GM18519 (cell line): ENCODE results near the gene PDE11A.

Source experiments
- ATAC-seq: cut with Tn5 transposase; IDR thresholded peaks from one replicate; pipeline ENCODE4 v1.9.1; 2021; ENCODE audit warnings: mild to moderate bottlenecking, moderate library complexity; ENCODE audit not compliant: unreplicated experiment, low FRiP score

Gene PDE11A

GRCh38 chr2:177646241-177646640, 426.3 kb downstream of the PDE11A start:
- ATAC-seq, result no peak

- no peak for ATAC-seq
Observed at GRCh38 chr2:177641331-177641730, 431.2 kb downstream of the PDE11A start.

- no peak for ATAC-seq
Observed at GRCh38 chr2:177640423-177640822, 432.2 kb downstream of the PDE11A start.

GRCh38 chr2:177639262-177639914, 433.2 kb downstream of the PDE11A start:
- no peak for ATAC-seq

- no peak for ATAC-seq
Observed at GRCh38 chr2:177638507-177638906, 434.1 kb downstream of the PDE11A start.

GRCh38 chr2:177636672-177637071, 435.9 kb downstream of the PDE11A start:
- ATAC-seq, result no peak

- ATAC-seq, result no peak
Observed at GRCh38 chr2:177635696-177636095, 436.9 kb downstream of the PDE11A start.

- no peak for ATAC-seq
Observed at GRCh38 chr2:177633910-177634294, 438.7 kb downstream of the PDE11A start.

GRCh38 chr2:177633111-177633510, 439.5 kb downstream of the PDE11A start:
- ATAC-seq, result no peak

GRCh38 chr2:177631680-177632079, 440.9 kb downstream of the PDE11A start:
- ATAC-seq, result no peak

- ATAC-seq, result no peak
Observed at GRCh38 chr2:177629357-177630024, 443.1 kb downstream of the PDE11A start.

GRCh38 chr2:177628831-177629230, 443.7 kb downstream of the PDE11A start:
- ATAC-seq, result no peak

- no peak for ATAC-seq
Observed at GRCh38 chr2:177625744-177626650, 446.6 kb downstream of the PDE11A start.

- no peak for ATAC-seq
Observed at GRCh38 chr2:177622521-177622920, 450.1 kb downstream of the PDE11A start.

- no peak for ATAC-seq
Observed at GRCh38 chr2:177619986-177620385, 452.6 kb downstream of the PDE11A start.

- ATAC-seq, result no peak
Observed at GRCh38 chr2:177619461-177619860, 453.1 kb downstream of the PDE11A start.

GRCh38 chr2:177618255-177619253, 454.0 kb downstream of the PDE11A start:
- ATAC-seq, result peak; percentile 81

- ATAC-seq, result no peak
Observed at GRCh38 chr2:177617849-177618248, 454.7 kb downstream of the PDE11A start.

GRCh38 chr2:177616731-177617130, 455.8 kb downstream of the PDE11A start:
- ATAC-seq, result no peak

- no peak for ATAC-seq
Observed at GRCh38 chr2:177616066-177616465, 456.5 kb downstream of the PDE11A start.
